ENCODE measurements around the gene YTHDF1.
A peak's percentile ranks its signal among the peaks of the same experiment; 100 is the strongest.
"Not testable (repeated sequence)": the region's sequence is repeated elsewhere in the genome, so short reads cannot be mapped to it uniquely, and the experiment has no call there.

YTHDF1 gene

DNA sequence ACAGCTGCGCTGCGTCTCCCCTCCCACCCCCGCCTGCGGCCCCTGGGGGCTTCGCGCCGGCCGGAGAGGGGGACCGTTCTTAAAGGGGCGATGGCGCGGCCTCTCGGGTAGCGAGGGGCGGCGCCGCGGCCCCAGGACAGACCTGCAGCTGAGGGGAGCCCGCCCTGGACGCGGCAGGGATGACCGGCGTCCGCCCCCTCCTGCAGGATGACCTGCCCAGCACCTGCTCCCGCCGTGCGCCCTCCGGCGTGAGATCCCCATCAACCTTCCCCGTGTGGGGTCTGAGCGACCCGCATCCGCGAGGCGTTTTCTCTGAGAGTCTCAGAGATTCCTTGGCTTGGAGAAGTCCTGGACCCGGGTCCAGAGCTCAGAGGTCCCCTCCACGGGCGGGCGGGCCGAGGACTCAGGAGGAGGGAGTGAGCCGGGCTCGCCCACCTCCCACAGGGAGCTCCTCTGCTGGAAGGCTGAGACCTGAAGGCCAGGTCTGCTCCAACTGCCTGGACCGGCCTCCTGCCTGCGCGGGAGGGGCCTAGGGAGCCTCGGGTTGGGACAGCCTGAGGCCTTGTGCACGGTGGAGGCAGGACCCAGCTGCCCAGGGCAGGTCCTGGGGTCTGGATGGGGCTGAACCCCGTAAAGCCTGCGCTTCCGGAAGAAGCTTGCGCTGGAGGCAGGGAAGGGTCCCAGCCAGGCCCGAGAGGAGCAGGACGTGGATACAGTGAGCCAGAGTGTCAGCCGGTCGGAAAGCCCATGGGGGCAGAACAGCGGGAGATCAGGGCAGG is 38.9 kb upstream of the YTHDF1 start:
- H3K4me3 ChIP-seq (ENCODE audit: low read length) = no peak overlapping the region
- no peak for DNase-seq (ENCODE audit: low read depth)
- TF ChIP-seq, protein P1, sequence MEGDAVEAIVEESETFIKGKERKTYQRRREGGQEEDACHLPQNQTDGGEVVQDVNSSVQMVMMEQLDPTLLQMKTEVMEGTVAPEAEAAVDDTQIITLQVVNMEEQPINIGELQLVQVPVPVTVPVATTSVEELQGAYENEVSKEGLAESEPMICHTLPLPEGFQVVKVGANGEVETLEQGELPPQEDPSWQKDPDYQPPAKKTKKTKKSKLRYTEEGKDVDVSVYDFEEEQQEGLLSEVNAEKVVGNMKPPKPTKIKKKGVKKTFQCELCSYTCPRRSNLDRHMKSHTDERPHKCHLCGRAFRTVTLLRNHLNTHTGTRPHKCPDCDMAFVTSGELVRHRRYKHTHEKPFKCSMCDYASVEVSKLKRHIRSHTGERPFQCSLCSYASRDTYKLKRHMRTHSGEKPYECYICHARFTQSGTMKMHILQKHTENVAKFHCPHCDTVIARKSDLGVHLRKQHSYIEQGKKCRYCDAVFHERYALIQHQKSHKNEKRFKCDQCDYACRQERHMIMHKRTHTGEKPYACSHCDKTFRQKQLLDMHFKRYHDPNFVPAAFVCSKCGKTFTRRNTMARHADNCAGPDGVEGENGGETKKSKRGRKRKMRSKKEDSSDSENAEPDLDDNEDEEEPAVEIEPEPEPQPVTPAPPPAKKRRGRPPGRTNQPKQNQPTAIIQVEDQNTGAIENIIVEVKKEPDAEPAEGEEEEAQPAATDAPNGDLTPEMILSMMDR (IDR thresholded peaks at IDR 0.05; ENCODE audit: insufficient read depth, low read depth, low read length, missing control alignments) = no peak

DNA sequence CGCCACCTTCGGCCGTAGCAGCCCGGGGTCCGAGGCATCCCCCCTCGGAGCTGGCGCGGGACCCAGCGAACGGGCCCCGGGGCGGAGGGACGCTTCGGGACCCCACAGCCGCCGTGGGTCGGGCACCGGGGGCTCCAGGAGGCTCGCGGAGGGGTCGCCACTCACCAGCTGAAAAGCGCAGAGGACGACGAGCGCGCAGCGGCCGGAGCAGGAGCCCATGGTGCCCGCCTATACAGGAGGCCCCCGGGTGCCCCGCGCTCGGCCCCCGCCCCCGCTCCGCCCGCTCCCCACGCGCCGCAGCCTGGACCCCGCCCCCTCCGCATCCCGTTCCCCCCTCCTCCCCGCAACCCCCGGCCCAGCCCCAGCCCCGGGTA is 38.3 kb upstream of the YTHDF1 start, which contains the start of gene NKAIN4:
TSS of gene NKAIN4 (minus strand) at position 232 of the 374 bp plus-strand sequence. CDS start at position 219, 13 bp downstream.
- H3K4me3 ChIP-seq (ENCODE audit: low read length) = no peak within 1 kb of the TSS
- TF ChIP-seq, protein P1 (IDR thresholded peaks at IDR 0.05; ENCODE audit: insufficient read depth, low read depth, low read length, missing control alignments) = no peak
- DNase-seq (ENCODE audit: low read depth) = no peak

DNA sequence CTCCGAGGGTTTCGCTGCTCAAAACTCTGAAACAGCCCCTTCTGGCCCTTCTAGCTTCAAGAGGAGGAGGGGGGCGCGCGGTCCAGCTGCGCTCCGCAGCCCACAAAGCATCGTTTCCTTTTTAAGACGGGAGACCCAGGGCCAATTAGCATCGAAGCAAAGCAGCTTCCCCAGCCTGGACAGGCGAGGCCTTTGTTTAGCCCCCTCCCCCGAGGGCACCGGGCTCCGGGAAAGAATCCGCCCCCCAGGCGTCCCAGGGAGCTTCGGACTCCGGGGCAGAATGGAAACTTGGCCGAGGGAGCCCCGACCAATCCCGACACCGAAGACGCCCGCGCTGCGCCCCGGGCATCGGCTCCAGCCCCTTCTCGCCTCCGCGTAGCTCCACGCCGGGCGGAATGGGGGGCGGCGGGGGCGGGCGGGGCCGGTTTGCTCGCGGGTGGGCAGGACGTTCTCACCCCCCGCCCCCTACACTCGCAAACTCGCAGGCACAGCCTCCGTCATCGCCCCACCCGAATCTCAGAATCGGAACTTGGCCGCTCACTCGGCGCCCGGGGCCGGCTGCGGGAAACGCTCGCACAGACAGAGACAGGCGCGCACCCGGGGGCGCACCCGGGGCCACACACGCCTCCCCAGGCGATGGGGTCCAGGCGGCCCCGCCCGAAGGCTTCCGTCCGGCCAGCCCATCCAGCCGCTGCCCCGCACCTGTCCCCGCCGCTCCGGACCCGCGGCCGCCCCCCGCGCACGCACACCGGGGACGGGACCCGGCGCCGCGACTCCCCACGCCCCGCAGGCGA is 37.7 kb upstream of the YTHDF1 start:
- DNase-seq (ENCODE audit: low read depth) = peak; percentile 23
- TF ChIP-seq, protein P1 (IDR thresholded peaks at IDR 0.05; ENCODE audit: insufficient read depth, low read depth, low read length, missing control alignments) = no peak
- no peak overlapping the region for H3K4me3 ChIP-seq (ENCODE audit: low read length)

DNA sequence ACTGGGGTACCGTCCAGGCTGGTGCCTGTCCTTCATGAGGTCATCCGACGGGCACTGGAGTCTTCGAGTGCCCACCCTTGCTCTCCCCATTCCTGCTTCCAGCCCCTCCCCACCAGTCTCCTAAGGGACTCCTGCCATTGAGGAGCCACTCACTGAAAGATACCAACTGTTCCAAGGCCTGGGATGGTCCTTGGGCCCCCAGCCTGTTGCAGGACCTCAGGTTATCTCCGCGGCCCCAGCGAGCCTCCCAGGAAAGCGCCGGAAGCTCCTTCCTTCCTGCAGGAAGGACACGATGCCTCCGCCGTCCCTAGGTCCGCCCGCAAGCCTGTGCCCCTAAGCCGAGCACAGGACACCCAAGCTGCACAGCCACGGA is 37.1 kb upstream of the YTHDF1 start:
- no peak overlapping the region for H3K4me3 ChIP-seq (ENCODE audit: low read length)
- TF ChIP-seq, protein P1 (IDR thresholded peaks at IDR 0.05; ENCODE audit: insufficient read depth, low read depth, low read length, missing control alignments) = no peak
- DNase-seq (ENCODE audit: low read depth) = no peak

DNA sequence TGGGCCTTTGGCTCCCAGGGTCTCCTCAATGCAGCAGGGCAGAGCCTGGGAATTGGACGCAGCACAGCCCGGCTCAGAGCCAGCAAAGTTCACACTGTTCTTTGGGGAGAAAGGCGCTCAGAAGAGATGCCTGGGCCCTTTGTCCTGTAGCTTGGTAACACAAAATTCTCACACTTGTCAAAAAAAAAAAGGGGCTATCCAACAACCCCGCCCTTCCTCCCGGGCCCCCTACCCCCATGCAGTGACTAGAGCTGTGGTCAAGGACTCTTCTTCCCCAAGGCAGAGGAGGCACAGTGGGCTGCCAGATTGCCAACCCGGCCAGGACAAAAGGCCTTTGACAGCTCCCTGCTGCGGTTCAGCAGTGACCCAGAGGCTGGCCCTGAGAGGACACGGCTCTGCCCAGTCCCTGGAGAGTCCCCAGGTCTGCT is 36.4 kb upstream of the YTHDF1 start:
- DNase-seq (ENCODE audit: low read depth) = no peak
- no peak overlapping the region for H3K4me3 ChIP-seq (ENCODE audit: low read length)
- TF ChIP-seq, protein P1 (IDR thresholded peaks at IDR 0.05; ENCODE audit: insufficient read depth, low read depth, low read length, missing control alignments) = no peak

DNA sequence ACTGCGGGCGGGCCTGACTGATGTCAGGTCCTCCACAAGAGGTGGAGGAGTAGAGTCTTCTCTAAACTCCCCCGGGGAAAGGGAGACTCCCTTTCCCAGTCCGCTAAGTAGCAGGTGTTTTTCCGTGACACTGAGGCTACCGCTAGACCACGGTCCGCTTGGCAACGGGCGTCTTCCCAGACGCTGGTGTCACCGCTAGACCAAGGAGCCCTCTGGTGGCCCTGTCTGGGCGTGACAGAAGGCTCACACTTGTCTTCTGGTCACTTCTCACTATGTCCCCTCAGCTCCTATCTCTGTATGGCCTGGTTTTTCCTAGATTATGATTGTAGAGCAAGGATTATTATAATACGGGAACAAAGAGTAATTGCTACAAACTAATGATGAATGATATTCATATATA is 35.4 kb upstream of the YTHDF1 start:
- DNase-seq (ENCODE audit: low read depth); H3K4me3 ChIP-seq (ENCODE audit: low read length): not testable (repeated sequence)

DNA sequence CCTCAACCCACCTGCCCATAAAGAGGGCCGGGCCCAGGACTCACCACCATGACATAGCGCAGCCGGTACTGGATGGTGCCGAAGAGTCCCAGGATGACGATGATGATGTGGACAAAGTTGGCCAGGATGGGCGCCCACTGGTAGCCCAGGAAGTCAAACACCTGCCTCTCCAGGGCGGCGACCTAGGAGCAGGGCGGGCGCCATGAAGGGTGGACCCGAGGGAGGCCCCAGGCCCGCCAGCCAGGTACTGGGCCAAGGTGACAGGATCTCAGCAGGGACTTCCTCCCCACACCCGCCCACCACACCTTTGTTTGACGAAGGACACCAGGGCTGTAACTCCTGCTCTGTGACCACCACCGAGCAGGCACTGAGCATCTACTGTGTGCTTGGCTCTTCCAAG is 34.0 kb upstream of the YTHDF1 start:
- no peak overlapping the region for H3K4me3 ChIP-seq (ENCODE audit: low read length)
- TF ChIP-seq, protein P1 (IDR thresholded peaks at IDR 0.05; ENCODE audit: insufficient read depth, low read depth, low read length, missing control alignments) = no peak
- DNase-seq (ENCODE audit: low read depth) = no peak

Data from epithelial cell of esophagus (primary cell).